HG03442 (cell line): Measurements from ENCODE around the gene NCOA5.

Experiments
- ATAC-seq: cut with Tn5 transposase; IDR thresholded peaks from one replicate; pipeline ENCODE4 v1.9.1; 2021; ENCODE audit warnings: mild to moderate bottlenecking, moderate library complexity; ENCODE audit not compliant: unreplicated experiment

NCOA5 gene

GRCh38 chr20:46020555-46020954 lies 69.2 kb downstream of the NCOA5 start:
- no peak for ATAC-seq

GRCh38 chr20:46018611-46019010 lies 71.2 kb downstream of the NCOA5 start:
- no peak for ATAC-seq

- ATAC-seq = no peak
These were observed 71.7 kb downstream of the NCOA5 start for GRCh38 chr20:46018112-46018511.

DNA sequence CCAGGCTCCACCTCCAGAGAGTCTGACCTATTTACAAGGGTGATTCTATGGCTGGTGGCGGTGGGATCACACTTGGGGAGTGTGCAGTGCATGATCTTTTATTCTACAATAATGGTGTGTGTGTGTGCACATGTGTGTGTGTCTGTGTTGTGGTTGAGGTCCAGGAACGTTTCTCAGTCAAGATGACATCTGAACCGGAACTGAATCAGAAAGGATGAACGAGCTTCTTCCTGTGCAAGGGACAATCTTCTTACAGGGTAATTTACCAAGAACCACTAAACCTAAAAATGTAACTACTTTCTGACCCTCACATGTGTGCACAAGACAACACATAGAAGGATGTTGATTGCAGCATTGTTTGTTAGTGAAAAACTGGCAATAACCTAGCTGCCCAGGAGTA lies 72.5 kb downstream of the NCOA5 start:
- no peak for ATAC-seq

- no peak for ATAC-seq
These were observed 75.0 kb downstream of the NCOA5 start for GRCh38 chr20:46014517-46015396.

GRCh38 chr20:46013829-46014516 lies 75.8 kb downstream of the NCOA5 start:
- peak; percentile 58 for ATAC-seq

DNA sequence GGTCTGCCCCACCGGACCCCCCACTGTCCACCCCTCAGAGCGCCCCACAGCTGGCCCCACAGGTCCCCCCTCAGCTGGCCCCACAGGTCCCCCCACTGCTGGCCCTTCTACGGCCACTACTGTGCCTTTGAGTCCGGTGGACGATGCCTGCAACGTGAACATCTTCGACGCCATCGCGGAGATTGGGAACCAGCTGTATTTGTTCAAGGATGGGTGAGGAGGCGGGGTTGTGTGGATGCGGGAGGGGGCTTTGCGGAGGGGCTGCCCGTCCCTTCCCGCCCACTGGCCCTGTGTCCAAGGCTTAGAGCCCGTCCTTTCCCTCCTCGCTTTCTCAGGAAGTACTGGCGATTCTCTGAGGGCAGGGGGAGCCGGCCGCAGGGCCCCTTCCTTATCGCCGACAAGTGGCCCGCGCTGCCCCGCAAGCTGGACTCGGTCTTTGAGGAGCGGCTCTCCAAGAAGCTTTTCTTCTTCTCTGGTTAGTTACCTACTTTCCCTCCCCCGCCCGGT lies 76.4 kb downstream of the NCOA5 start:
- no peak for ATAC-seq

- no peak for ATAC-seq
These were observed 76.8 kb downstream of the NCOA5 start for GRCh38 chr20:46012921-46013320.

DNA sequence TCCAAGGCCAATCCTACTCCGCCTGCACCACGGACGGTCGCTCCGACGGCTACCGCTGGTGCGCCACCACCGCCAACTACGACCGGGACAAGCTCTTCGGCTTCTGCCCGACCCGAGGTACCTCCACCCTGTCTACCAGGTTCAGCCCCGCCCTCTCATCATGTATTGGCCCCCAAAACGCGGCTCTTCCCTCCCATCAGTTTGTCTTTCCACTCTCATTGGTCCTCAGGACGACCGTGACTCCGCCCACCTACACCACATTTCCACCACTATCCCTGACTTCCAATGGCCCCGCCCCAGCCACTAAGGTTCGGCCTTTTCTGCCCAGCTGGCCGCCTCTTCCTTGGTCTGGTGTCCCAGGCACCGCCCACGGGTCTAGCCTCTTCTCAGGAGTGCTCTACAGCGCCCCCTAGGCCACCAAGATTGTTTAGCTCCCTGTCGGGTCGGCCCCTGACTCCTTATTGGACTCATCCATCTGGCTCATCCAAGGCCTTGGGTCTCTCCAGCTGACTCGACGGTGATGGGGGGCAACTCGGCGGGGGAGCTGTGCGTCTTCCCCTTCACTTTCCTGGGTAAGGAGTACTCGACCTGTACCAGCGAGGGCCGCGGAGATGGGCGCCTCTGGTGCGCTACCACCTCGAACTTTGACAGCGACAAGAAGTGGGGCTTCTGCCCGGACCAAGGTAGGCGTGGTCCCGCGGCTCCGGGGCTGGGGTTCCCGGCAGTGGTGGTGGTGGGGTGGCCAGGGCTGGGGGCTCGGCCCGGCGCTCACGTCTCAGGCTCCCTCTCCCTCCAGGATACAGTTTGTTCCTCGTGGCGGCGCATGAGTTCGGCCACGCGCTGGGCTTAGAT lies 77.9 kb downstream of the NCOA5 start:
- no peak for ATAC-seq
